DOHH2 (cell line): ENCODE measurements around the gene IL12A.

ENCODE experiments used
- H3F3A ChIP-seq: fragments of 200-600 bp; sonication (generic), shearing (Covaris generic); 2 replicates; pipeline ENCODE4 v1.6.0; 2016; ENCODE audit warnings: antibody characterized with exemption, mild to moderate bottlenecking; ENCODE audit not compliant: control insufficient read depth, insufficient read depth
- H3K27ac ChIP-seq: fragments of 200-600 bp; sonication (generic); 2 replicates; pipeline ENCODE4 v1.5.1; 2014; ENCODE audit warnings: low read depth, mild to moderate bottlenecking, low read length, moderate library complexity
- H3K27me3 ChIP-seq: fragments of 200-600 bp; sonication (generic); 2 replicates; pipeline ENCODE4 v1.6.1; 2014; ENCODE audit warnings: mild to moderate bottlenecking, low read length, mixed read lengths; ENCODE audit not compliant: control insufficient read depth
- H3K36me3 ChIP-seq: fragments of 200-600 bp; sonication (generic); 2 replicates; pipeline ENCODE4 v1.6.1; 2014; ENCODE audit warnings: mild to moderate bottlenecking, low read length, moderate library complexity, mixed read lengths; ENCODE audit not compliant: control insufficient read depth
- H3K4me1 ChIP-seq: fragments of 200-600 bp; sonication (generic); 2 replicates; pipeline ENCODE4 v1.6.1; 2014; ENCODE audit warnings: mild to moderate bottlenecking, low read length, mixed read lengths; ENCODE audit not compliant: control insufficient read depth
- H3K4me2 ChIP-seq: fragments of 200-600 bp; sonication (generic); 2 replicates; pipeline ENCODE4 v1.6.0; 2014; ENCODE audit warnings: mild to moderate bottlenecking, low read length, moderate library complexity
- H3K4me3 ChIP-seq: fragments of 200-600 bp; sonication (generic); 2 replicates; pipeline ENCODE4 v1.5.1; 2014; ENCODE audit warnings: mild to moderate bottlenecking, low read length, mixed read lengths
- H3K79me2 ChIP-seq: fragments of 200-600 bp; sonication (generic); 2 replicates; pipeline ENCODE4 v1.6.1; 2014; ENCODE audit warnings: mild to moderate bottlenecking, low read length, mixed read lengths; ENCODE audit not compliant: control insufficient read depth
- H3K9me2 ChIP-seq: fragments of 200-600 bp; sonication (generic); replicated peaks from 2 replicates; pipeline ENCODE4 v1.6.1; 2014; ENCODE audit warnings: mild to moderate bottlenecking, low read length, mixed read lengths; ENCODE audit not compliant: control insufficient read depth
- H3K9me3 ChIP-seq: fragments of 200-600 bp; sonication (generic); 2 replicates; pipeline ENCODE4 v1.6.1; 2014; ENCODE audit warnings: antibody characterized with exemption, low read length, mixed read lengths; ENCODE audit not compliant: control insufficient read depth, insufficient read depth
- H4K20me1 ChIP-seq: fragments of 200-600 bp; sonication (generic); 2 replicates; pipeline ENCODE4 v1.6.0; 2014; ENCODE audit warnings: low read depth, mild to moderate bottlenecking, antibody characterized with exemption, low read length, moderate library complexity; ENCODE audit not compliant: control insufficient read depth, insufficient read depth
- CTCF ChIP-seq: fragments of 200-600 bp; sonication (generic); IDR thresholded peaks from one replicate; pipeline ENCODE4 v1.5.1; 2014; ENCODE audit warnings: antibody characterized with exemption, mild to moderate bottlenecking, low read depth, low read length; ENCODE audit not compliant: poor library complexity, severe bottlenecking
- EZH2phosphoT487 ChIP-seq: fragments of 200-600 bp; sonication (generic); IDR thresholded peaks from 2 replicates; pipeline ENCODE4 v1.6.1; 2017; ENCODE audit warnings: borderline replicate concordance, mild to moderate bottlenecking, antibody characterized with exemption, low read length, moderate library complexity, mixed read lengths

The IL12A gene

GRCh38 chr3:160027541-160028195 lies 39.0 kb downstream of the IL12A start:
- no peak overlapping the region for H3K4me3 ChIP-seq
- no peaks in the 10 kb centered on the region for H3K79me2 ChIP-seq
- H3K9me2 ChIP-seq = no peaks in the 10 kb centered on the region
- H3F3A ChIP-seq = no peaks in the 10 kb centered on the region
- peaks cover 6% of the 10 kb centered on the region for H3K4me1 ChIP-seq
- no peak overlapping the region for H3K27ac ChIP-seq
- no peaks in the 10 kb centered on the region for H3K27me3 ChIP-seq
- no peak for TF ChIP-seq CTCF
- TF ChIP-seq EZH2phosphoT487 = no peak
- H3K9me3 ChIP-seq = no peaks in the 10 kb centered on the region
- H3K4me2 ChIP-seq = no peak overlapping the region
- H3K36me3 ChIP-seq = no peaks in the 10 kb centered on the region
- no peaks in the 10 kb centered on the region for H4K20me1 ChIP-seq

GRCh38 chr3:160035757-160036156 lies 47.1 kb downstream of the IL12A start:
- Histone ChIP-seq H3K9me3 (no peaks in the 10 kb centered on the region), H3K9me2 (no peaks in the 10 kb centered on the region), H3K36me3 (no peaks in the 10 kb centered on the region), H4K20me1 (no peaks in the 10 kb centered on the region), H3K27ac (no peak overlapping the region), H3F3A (no peaks in the 10 kb centered on the region), H3K4me2 (no peak overlapping the region), H3K27me3 (no peaks in the 10 kb centered on the region), H3K79me2 (no peaks in the 10 kb centered on the region), H3K4me1 (peaks cover 6% of the 10 kb centered on the region), H3K4me3 (no peak overlapping the region)
- TF ChIP-seq CTCF (no peak), EZH2phosphoT487 (no peak)

GRCh38 chr3:160038862-160039562 lies 50.4 kb downstream of the IL12A start:
- no peak for TF ChIP-seq EZH2phosphoT487
- TF ChIP-seq CTCF = no peak
- Histone ChIP-seq H3K27ac (no peak overlapping the region), H3K9me3 (peaks cover 15% of the 10 kb centered on the region), H3F3A (no peaks in the 10 kb centered on the region), H3K36me3 (no peaks in the 10 kb centered on the region), H3K9me2 (no peaks in the 10 kb centered on the region), H3K4me1 (no peaks in the 10 kb centered on the region), H3K27me3 (no peaks in the 10 kb centered on the region), H4K20me1 (no peaks in the 10 kb centered on the region), H3K4me2 (no peak overlapping the region), H3K79me2 (no peaks in the 10 kb centered on the region), H3K4me3 (no peak overlapping the region)
